HG03521 (cell line): Measurements from ENCODE around the gene MLN.
"Not testable (repeated sequence)": the region's sequence is repeated elsewhere in the genome, so short reads cannot be mapped to it uniquely, and the experiment has no call there.

Source experiments
- ATAC-seq: cut with Tn5 transposase; IDR thresholded peaks from one replicate; pipeline ENCODE4 v1.9.1; 2021; ENCODE audit warnings: mild to moderate bottlenecking, moderate library complexity; ENCODE audit not compliant: unreplicated experiment

The MLN gene

GRCh38 chr6:33836806-33837469, 33.1 kb upstream of the MLN start:
- ATAC-seq: no peak

- ATAC-seq: no peak
These were observed 30.9 kb upstream of the MLN start for GRCh38 chr6:33834401-33835392.

GRCh38 chr6:33833599-33833998, 29.8 kb upstream of the MLN start:
- ATAC-seq: no peak

GRCh38 chr6:33832831-33833230, 29.0 kb upstream of the MLN start:
- ATAC-seq: not testable (repeated sequence)

- not testable (repeated sequence) for ATAC-seq
These were observed 27.9 kb upstream of the MLN start for GRCh38 chr6:33831725-33832124.

GRCh38 chr6:33830635-33831240, 26.9 kb upstream of the MLN start:
- no peak for ATAC-seq

- no peak for ATAC-seq
These were observed 25.2 kb upstream of the MLN start for GRCh38 chr6:33828764-33829731.

GRCh38 chr6:33828452-33828763, 24.6 kb upstream of the MLN start:
- no peak for ATAC-seq

GRCh38 chr6:33827546-33828451, 24.0 kb upstream of the MLN start:
- ATAC-seq: no peak

- ATAC-seq: no peak
These were observed 22.7 kb upstream of the MLN start for GRCh38 chr6:33826537-33826936.

- no peak for ATAC-seq
These were observed 20.8 kb upstream of the MLN start for GRCh38 chr6:33824461-33825154.

- ATAC-seq: no peak
These were observed 20.0 kb upstream of the MLN start for GRCh38 chr6:33823806-33824205.

GRCh38 chr6:33822575-33823395, 19.0 kb upstream of the MLN start:
- no peak for ATAC-seq

- ATAC-seq: no peak
These were observed 17.1 kb upstream of the MLN start for GRCh38 chr6:33820784-33821520.

GRCh38 chr6:33820243-33820642, 16.4 kb upstream of the MLN start:
- no peak for ATAC-seq

GRCh38 chr6:33819021-33819420, 15.2 kb upstream of the MLN start:
- no peak for ATAC-seq

- no peak for ATAC-seq
These were observed 14.5 kb upstream of the MLN start for GRCh38 chr6:33818293-33818692.

- no peak for ATAC-seq
These were observed 13.7 kb upstream of the MLN start for GRCh38 chr6:33817489-33817888.
